K562 (cell line): Measurements from ENCODE around the gene COL23A1. TPM values are rescaled to one million over a fixed set of nuclear protein-coding genes. Genes with fewer than 3 reads are reported as not detected.

Source experiments
- ATAC-seq: fragments of 200-7000 bp; cut with Tn5 transposase; 3 replicates; pipeline ENCODE4 v1.9.1; 2020; ENCODE audit warnings: moderate library complexity
- BruUV-seq: library from RNA; stranded (reverse); fragments of 400-500 nt; replicated peaks from 2 replicates; lab custom pipeline; 2021; lab: Mats Ljungman, UMichigan
- CTCF ChIA-PET: fragments of 300-600 bp; formaldehyde crosslinking; extraction: SDS; loops from one replicate; lab custom pipeline; 2021; ENCODE audit warnings: low intra/inter-chr PET ratio; lab: Yijun Ruan, JAX
- POLR2A ChIA-PET: fragments of 300-600, 350-650 bp; sonication (Branson Sonifier 250); formaldehyde crosslinking; extraction: SDS; loops from one replicate; lab custom pipeline; 2021; ENCODE audit warnings: antibody characterized with exemption, inconsistent platforms; lab: Yijun Ruan, JAX
- DNase-seq, 4 experiments: peaks; one replicate each; pipeline versions ENCODE4 v3.0.0 to v3.0.0-alpha.2; 2011 to 2018; ENCODE audit warnings: low spot score in 3 of 4, mixed read lengths in 3 of 4; ENCODE audit errors: extremely low read depth in 1 of 4
- FAIRE-seq: peaks from 2 replicates; lab custom pipeline; 2011; peaks lifted over from hg19 to GRCh38; lab: Jason Lieb, UNC
- H2AFZ ChIP-seq: 2 replicates; pipeline ENCODE4 v1.6.0; 2011; ENCODE audit warnings: low read depth, low read length, control low read depth, inconsistent platforms
- H3K27ac ChIP-seq: fragments of 200-600 bp; 3 replicates; pipeline ENCODE4 v1.8.0; 2011; ENCODE audit warnings: low read depth, mild to moderate bottlenecking, control low read depth, inconsistent platforms, low read length, moderate library complexity, mixed read lengths; ENCODE audit errors: extremely low read depth
- H3K27me3 ChIP-seq, 2 experiments: fragments of 300-600 bp in 1 of 2; 2 replicates in 1 of 2; 3 replicates in 1 of 2; pipeline versions ENCODE4 v1.6.0 to v1.8.0; 2011; ENCODE audit warnings: inconsistent platforms in 2 of 2, low read length in 2 of 2, mild to moderate bottlenecking in 1 of 2, mixed read lengths in 1 of 2, moderate library complexity in 1 of 2; ENCODE audit not compliant: control insufficient read depth in 2 of 2, insufficient read depth in 2 of 2
- H3K36me3 ChIP-seq: fragments of 300-600 bp; 3 replicates; pipeline ENCODE4 v1.8.0; 2011; ENCODE audit warnings: mild to moderate bottlenecking, low read length, inconsistent platforms; ENCODE audit not compliant: control insufficient read depth, insufficient read depth
- H3K4me1 ChIP-seq, 2 experiments: fragments of 200-600 bp in 1 of 2; replicated peaks in 1 of 2; 2 replicates in 1 of 2; 3 replicates in 1 of 2; pipeline versions ENCODE4 v1.5.1 to v1.8.0; 2011; ENCODE audit warnings: inconsistent platforms in 2 of 2, low read length in 2 of 2, mild to moderate bottlenecking in 1 of 2, mixed read lengths in 1 of 2, moderate library complexity in 1 of 2; ENCODE audit not compliant: control insufficient read depth in 2 of 2, insufficient read depth in 2 of 2
- H3K4me2 ChIP-seq: 2 replicates; pipeline ENCODE4 v1.6.1; 2011; ENCODE audit warnings: low read length, control low read depth, inconsistent platforms, mixed read lengths; ENCODE audit not compliant: insufficient read depth
- H3K4me3 ChIP-seq: fragments of 200-600 bp; sonication (generic), shearing (Covaris generic); 2 replicates; pipeline ENCODE4 v1.5.1; 2016; ENCODE audit warnings: control low read depth, inconsistent platforms
- H3K79me2 ChIP-seq: fragments of 200-600 bp; 3 replicates; pipeline ENCODE4 v1.8.0; 2011; ENCODE audit warnings: low read length, inconsistent platforms; ENCODE audit not compliant: control insufficient read depth, insufficient read depth
- H3K9ac ChIP-seq, 2 experiments: 2 replicates each; pipeline versions ENCODE4 v1.6.0 to v1.6.1; 2011; ENCODE audit warnings: low read depth in 2 of 2, low read length in 2 of 2, control low read depth in 1 of 2, inconsistent platforms in 1 of 2, mild to moderate bottlenecking in 1 of 2, mixed read lengths in 1 of 2; ENCODE audit not compliant: insufficient read depth in 1 of 2
- H3K9me1 ChIP-seq: one replicate; pipeline ENCODE4 v1.6.0; 2011; ENCODE audit warnings: inconsistent platforms, mild to moderate bottlenecking, low read length, moderate library complexity; ENCODE audit not compliant: control insufficient read depth, insufficient read depth
- H3K9me3 ChIP-seq: replicated peaks from 2 replicates; pipeline ENCODE4 v1.5.1; 2011; ENCODE audit warnings: low read depth, low read length, inconsistent platforms; ENCODE audit not compliant: control insufficient read depth, insufficient read depth
- H4K20me1 ChIP-seq: replicated peaks from 2 replicates; pipeline ENCODE4 v1.6.1; 2011; ENCODE audit warnings: low read length, inconsistent platforms, mixed read lengths; ENCODE audit not compliant: control insufficient read depth, insufficient read depth
- EP300 ChIP-seq: IDR thresholded peaks from 2 replicates; pipeline ENCODE4 v1.6.1; 2012; ENCODE audit warnings: low read length, improper control_type of control experiment
- FOXJ2 ChIP-seq: fragments of 200-800 bp; sonication (Bioruptor generic); IDR thresholded peaks from 2 replicates; pipeline ENCODE4 v1.6.1; 2016; ENCODE audit warnings: missing genetic modification characterization, missing compliant biosample characterization
- HOXB6 ChIP-seq: fragments of 250-450 bp; sonication (Bioruptor Pico); IDR thresholded peaks from 2 replicates; pipeline ENCODE4 v1.5.1; 2022; ENCODE audit warnings: mild to moderate bottlenecking, borderline replicate concordance
- MCM7 ChIP-seq, 2 experiments: fragments of 450-650 bp; IDR thresholded peaks; 2 replicates each; pipeline ENCODE4 v1.6.1; 2016 to 2018
- MLX ChIP-seq, 2 experiments: fragments of 450-650 bp in 1 of 2; sonication (generic) in 1 of 2; formaldehyde crosslinking; conservative IDR thresholded peaks; 2 replicates each; pipeline versions ENCODE4 v1.4.0 to v1.8.1; 2020 to 2022; ENCODE audit warnings: mild to moderate bottlenecking in 1 of 2, missing genetic modification reagents in 1 of 2
- NCOA2 ChIP-seq, 2 experiments: fragments of 450-650 bp; IDR thresholded peaks; 2 replicates each; pipeline ENCODE4 v1.6.1; 2018; ENCODE audit warnings: mild to moderate bottlenecking in 2 of 2, moderate library complexity in 1 of 2; ENCODE audit not compliant: partially characterized antibody in 2 of 2
- POLR2A ChIP-seq: fragments of 450-650 bp; conservative IDR thresholded peaks from 2 replicates; pipeline ENCODE4 v1.6.1; 2016
- SAFB ChIP-seq: fragments of 200-400 bp; formaldehyde crosslinking; IDR thresholded peaks from 2 replicates; pipeline ENCODE4 v1.6.1; 2017; ENCODE audit warnings: low read depth, low read length, borderline replicate concordance
- SRF ChIP-seq, 2 experiments: fragments of 250-450, 450-650 bp in 1 of 2; sonication (Bioruptor Pico) in 1 of 2; sonication (generic) in 1 of 2; formaldehyde crosslinking; IDR thresholded peaks; 2 replicates each; pipeline versions ENCODE4 v1.5.0 to v1.5.1; 2020 to 2022; ENCODE audit warnings: mild to moderate bottlenecking in 1 of 2, missing genetic modification reagents in 1 of 2
- STAT5A ChIP-seq: IDR thresholded peaks from 2 replicates; pipeline ENCODE4 v1.6.1; 2012; ENCODE audit warnings: low read length, inconsistent platforms, borderline replicate concordance
- TBL1XR1 ChIP-seq, 2 experiments: IDR thresholded peaks; 2 replicates each; pipeline ENCODE4 v1.6.1; 2012; ENCODE audit warnings: improper control_type of control experiment in 2 of 2, low read length in 2 of 2, mild to moderate bottlenecking in 1 of 2
- ZNF197 ChIP-seq: fragments of 200-800 bp; sonication (Bioruptor generic); IDR thresholded peaks from 2 replicates; pipeline ENCODE4 v1.6.1; 2016; ENCODE audit warnings: low read depth, missing genetic modification characterization, missing compliant biosample characterization
- ZNF280A ChIP-seq: fragments of 450-650 bp; IDR thresholded peaks from 2 replicates; pipeline ENCODE4 v1.6.1; 2018; ENCODE audit warnings: mild to moderate bottlenecking, low read depth; ENCODE audit not compliant: partially characterized antibody
- WGBS: fragments of 100-300 bp; shearing (Covaris generic); methylation state at CpG from one replicate; pipeline ENCODE4 v1.1.6; 2016; ENCODE audit warnings: low coverage, mixed read lengths; ENCODE audit not compliant: insufficient coverage; ENCODE audit errors: missing lambda C conversion rate; 5-methylcytosine and 5-hydroxymethylcytosine counted together
- in situ Hi-C: fragments of 300-500 bp; cut with MboI; formaldehyde crosslinking; loops from 4 replicates; pipeline ENCODE4 v1.15.0; 2018; ENCODE audit warnings: inconsistent platforms, mixed read lengths
- intact Hi-C: fragments of 100-400 bp; cut with micrococcal nuclease; formaldehyde crosslinking; loops from 2 replicates; pipeline ENCODE4 v1.14.2; 2022
- polyA plus RNA-seq, 8 experiments: library from polyadenylated mRNA; depleted of rRNA in 4 of 8; stranded (reverse) in 5 of 8; unstranded in 3 of 8; fragments of >200 nt; fragmentation: Nextera tagmentation in 2 of 8; fragmentation: Illumina TruSeq in 1 of 8; extraction: Ambion mirVana in 2 of 8; extraction: Trizol in 1 of 8; gene quantifications; 2 replicates each; pipeline versions ENCODE4 v1.2.1 to v1.2.3, GENCODE V29; 2011 to 2014; ENCODE audit warnings: inconsistent platforms in 1 of 8, missing spikeins in 1 of 8
- total RNA-seq, 7 experiments: library from RNA; depleted of rRNA in 6 of 7; stranded (reverse); fragments of >200 nt in 6 of 7; fragmentation: Illumina TruSeq in 2 of 7; extraction: Trizol in 2 of 7; gene quantifications; 2 replicates each; pipeline versions ENCODE4 v1.2.1 to v1.2.3, GENCODE V29; 2011 to 2021; ENCODE audit warnings: low replicate concordance in 1 of 7

COL23A1 gene
- total and polyA plus RNA-seq, 9 of the 15 experiments (the other 6 are each of a cell fraction or from before 2014, with no cell fraction given): 0.09 TPM; not detected in 8

GRCh38 chr5:178426326-178427130 lies 163.7 kb downstream of the COL23A1 start (continued):
- no peak for TF ChIP-seq FOXJ2 (tag)
- TF ChIP-seq HOXB6: no peak

GRCh38 chr5:178425621-178426068 lies 164.5 kb downstream of the COL23A1 start:
- ATAC-seq: no peak
- BruUV-seq: no TSS peak

More at GRCh38 chr5:178425621-178426068, 164.5 kb downstream of the COL23A1 start:
- no peak overlapping the region for H2AFZ ChIP-seq
- DNase-seq: no peak
- H3K36me3 ChIP-seq: no peaks in the 10 kb centered on the region
- WGBS: 45% methylated on average over 8 of the region's 12 CpGs
- peaks cover 0 to 23% of the 10 kb centered on the region in 2 experiments; a peak in 2 of 5 replicates for H3K4me1 ChIP-seq
- no peak overlapping the region for H3K4me2 ChIP-seq
- no peaks in the 10 kb centered on the region for H3K79me2 ChIP-seq
- POLR2A ChIA-PET: no interaction called here
- in situ Hi-C loops: no loop called here
- TF ChIP-seq SRF (CRISPR knock-in tag; IDR thresholded peaks at IDR 0.05) (no peak), MLX (CRISPR knock-in tag; conservative IDR thresholded peaks at IDR 0.05) (no peak), TBL1XR1 (IDR thresholded peaks at IDR 0.05; ENCODE audit: low read length in 2 of 2) (no peak), ZNF197 (CRISPR knock-in tag) (no peak), MCM7 (IDR thresholded peaks at IDR 0.05) (no peak), SAFB (no peak), POLR2A (no peak), ZNF280A (no peak), EP300 (no peak), NCOA2 (IDR thresholded peaks at IDR 0.05; ENCODE audit: partially characterized antibody in 2 of 2) (no peak), STAT5A (no peak)
- TF ChIP-seq, all 486 proteins: peak for 0
- Histone ChIP-seq H3K9me1 (no peaks in the 10 kb centered on the region), H3K27me3 (peaks cover 0 to 22% of the 10 kb centered on the region in 2 experiments; a peak in 2 of 5 replicates), H3K27ac (no peak overlapping the region), H4K20me1 (peaks cover 3% of the 10 kb centered on the region; the same call in 1 of the 2 replicates), H3K4me3 (no peak overlapping the region), H3K9ac (no peak overlapping the region), H3K9me3 (no peaks in the 10 kb centered on the region)
- FAIRE-seq: no peak
- CTCF ChIA-PET: no interaction called here
- intact Hi-C loops: no loop called here
